Measurements from ENCODE around the gene HMCN1.
"Not testable (repeated sequence)": the region's sequence is repeated elsewhere in the genome, so short reads cannot be mapped to it uniquely, and the experiment has no call there.

HMCN1 gene

GRCh38 chr1:186164773-186165172, 430.6 kb downstream of the HMCN1 start:
- no peak for FAIRE-seq

- FAIRE-seq, result no peak
Observed at GRCh38 chr1:186165303-186165702, 431.1 kb downstream of the HMCN1 start.

GRCh38 chr1:186167096-186167668, 433.0 kb downstream of the HMCN1 start:
- no peak for FAIRE-seq

DNA sequence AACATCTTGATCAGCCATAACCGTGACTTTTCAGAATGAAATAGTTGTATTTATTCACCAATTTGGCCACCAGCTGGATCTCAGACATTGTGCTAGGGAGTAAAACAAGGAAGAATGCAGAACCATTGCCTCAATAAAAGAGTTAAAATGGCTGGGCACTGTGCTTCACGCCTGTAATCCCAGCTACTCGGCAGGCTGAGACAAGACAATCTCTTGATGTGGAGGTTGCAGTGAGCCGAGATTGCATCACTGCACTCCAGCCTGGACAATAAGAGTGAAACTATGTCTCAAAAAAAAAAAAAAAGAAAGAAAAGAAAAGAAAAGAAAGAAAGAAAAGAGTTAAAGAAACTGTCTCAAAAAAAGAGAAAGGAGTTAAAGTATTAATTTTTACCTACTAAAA, 441.4 kb downstream of the HMCN1 start:
- FAIRE-seq, result no peak

GRCh38 chr1:186178426-186179043, 444.3 kb downstream of the HMCN1 start:
- FAIRE-seq, result no peak

DNA sequence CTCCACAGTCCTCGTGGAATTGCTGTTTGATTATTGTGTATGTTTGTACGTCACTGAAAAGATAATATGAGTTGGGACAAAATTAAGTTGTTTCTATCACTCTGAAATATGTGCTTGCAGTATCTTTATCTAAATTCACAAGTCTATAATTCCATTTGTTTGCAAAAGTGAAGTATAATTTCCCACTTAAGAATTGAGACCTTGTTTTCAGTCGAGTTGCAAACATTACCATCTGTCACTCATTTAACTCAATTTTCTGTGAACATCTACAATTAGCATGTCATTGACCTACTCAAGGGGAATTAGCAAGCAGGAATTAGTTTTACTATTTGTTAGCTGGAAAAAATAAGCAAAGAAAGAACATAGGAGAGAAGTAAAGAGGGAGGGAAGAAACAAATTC, 445.0 kb downstream of the HMCN1 start:
- no peak for FAIRE-seq

- FAIRE-seq, result no peak
Observed at GRCh38 chr1:186183219-186183618, 449.0 kb downstream of the HMCN1 start.

DNA sequence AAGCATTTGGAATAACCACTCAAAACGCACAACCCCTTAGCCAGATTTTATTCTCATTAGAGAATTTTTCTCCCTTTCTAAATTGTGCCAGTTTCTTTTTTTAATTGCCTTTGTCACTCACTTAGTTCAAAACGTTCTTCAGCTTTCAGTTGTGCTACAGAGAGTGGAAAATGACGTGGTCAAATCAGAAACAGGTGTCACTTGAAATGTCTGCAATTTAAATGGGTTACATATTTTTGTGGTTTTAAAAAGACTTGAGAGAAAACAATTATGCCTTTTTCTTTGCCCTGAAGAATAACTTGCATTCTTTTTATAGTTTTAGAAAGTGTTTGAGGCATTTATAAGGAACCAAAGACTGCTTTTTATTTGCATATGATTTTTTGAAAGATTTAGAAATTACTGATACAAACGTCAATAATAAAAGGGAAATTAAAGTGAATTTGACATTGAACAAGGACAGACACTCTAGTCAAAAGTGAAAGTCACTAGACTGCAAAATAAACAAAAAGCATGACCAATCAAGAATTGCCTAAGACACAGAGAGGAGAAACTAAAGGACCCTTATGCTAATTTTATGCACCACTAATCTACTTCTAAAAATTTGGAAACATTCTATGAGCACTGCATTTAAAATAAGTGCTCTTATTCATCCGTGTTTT, 449.9 kb downstream of the HMCN1 start:
- no peak for FAIRE-seq

DNA sequence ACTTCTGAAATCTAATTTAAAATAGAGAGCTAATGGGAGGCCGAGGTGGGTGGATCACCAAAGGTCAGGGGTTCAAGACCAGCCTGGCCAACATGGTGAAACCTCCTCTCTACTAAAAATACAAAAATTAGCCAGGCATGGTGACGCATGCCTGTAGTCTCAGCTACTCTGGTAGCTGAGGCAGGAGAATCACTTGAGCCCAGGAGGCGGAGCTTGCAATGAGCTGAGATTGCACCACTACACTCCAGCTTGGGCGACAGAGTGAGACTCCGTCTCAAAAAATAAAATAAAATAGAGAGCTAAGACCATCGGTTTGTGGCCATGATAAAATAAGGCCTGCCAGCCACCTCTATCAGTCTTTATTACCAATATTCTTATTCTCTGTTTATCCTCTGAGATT, 452.1 kb downstream of the HMCN1 start:
- not testable (repeated sequence) for FAIRE-seq

GRCh38 chr1:186187601-186188000, 453.4 kb downstream of the HMCN1 start:
- FAIRE-seq, result no peak

GRCh38 chr1:186188004-186188539, 453.9 kb downstream of the HMCN1 start:
- FAIRE-seq, result no peak

- peak; percentile 7 for FAIRE-seq
Observed at GRCh38 chr1:186188736-186189135, 454.5 kb downstream of the HMCN1 start.

DNA sequence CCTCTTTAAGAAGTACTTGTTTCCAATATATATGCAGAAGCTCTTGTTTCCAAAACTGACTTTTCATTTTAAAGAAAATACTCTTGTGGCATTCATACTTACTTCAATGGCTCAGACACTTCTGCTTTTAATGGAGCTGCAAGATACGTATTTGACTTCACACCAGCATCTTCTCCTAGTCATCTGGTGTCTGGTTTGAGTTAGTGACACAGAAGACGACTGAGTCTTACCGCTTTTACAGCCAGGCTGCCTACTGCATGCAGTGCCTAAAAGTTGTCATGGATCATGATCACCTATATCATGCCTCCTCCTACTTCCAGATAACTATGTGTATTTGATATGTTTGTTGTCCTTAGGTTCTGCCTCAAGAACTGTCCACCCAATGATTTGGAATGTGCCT, 455.0 kb downstream of the HMCN1 start:
- FAIRE-seq, result no peak

DNA sequence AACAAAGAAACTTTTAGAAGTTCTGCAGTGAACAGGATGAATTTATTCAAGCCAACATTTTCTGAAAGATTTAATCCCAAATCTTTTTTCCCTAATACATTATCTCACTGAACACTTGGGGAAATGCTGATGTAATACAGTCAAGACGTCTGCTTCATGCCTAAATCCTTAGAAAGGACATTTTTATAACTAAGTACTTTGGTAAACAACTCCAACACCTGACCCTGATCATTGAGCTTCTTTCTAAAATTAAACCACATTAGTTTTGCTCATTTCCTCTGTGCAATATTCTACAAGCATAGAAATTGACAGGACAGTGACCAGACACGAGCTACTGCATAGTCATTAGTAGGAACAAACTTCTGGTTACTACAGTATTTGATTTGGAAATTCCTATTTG, 457.3 kb downstream of the HMCN1 start:
- FAIRE-seq, result no peak

DNA sequence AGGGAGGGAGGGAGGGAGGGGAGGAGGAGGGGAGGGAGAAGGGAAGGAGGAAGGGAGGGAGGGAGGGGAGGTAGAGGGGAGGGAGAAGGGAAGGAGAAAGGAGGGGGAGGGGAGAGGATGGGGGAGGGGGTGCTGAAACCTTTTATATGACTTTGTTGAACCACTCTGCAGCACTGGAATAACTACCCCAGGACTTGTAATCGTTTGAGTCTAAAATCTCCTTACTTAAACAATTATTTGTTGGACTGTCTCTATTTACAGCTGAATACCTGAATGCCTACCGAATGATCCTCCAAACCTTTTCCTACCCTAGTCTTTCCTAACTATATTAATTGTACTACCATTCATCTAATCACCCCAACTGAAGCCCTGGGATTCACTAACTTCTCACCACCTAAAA, 459.0 kb downstream of the HMCN1 start:
- no peak for FAIRE-seq

- FAIRE-seq, result no peak
Observed at GRCh38 chr1:186194107-186194756, 460.0 kb downstream of the HMCN1 start.

GRCh38 chr1:186195377-186195931, 461.3 kb downstream of the HMCN1 start:
- FAIRE-seq, result no peak

DNA sequence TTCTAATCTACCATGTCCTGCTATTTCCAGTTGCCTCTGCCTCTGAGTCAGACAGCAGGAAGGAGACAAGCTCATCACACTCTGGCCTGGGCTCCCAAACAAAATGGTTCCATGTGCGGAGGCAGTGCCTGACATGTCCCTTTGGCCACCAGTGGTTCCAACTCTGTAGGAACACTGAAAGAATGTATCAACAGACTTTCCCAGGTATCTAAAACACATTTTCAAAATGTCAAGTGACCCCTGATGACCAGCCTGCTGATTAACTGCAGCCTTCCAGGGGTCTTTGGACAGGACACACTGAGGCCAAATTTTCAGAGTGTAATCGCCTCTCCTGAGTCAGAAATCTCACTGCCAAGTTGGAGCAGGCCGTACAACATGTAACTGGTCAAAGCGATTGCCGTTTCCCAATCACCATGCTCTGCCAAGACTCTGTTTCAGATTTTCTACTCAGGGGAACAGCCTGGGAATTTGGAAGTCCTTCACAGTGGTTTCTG, 468.1 kb downstream of the HMCN1 start:
- no peak for FAIRE-seq

DNA sequence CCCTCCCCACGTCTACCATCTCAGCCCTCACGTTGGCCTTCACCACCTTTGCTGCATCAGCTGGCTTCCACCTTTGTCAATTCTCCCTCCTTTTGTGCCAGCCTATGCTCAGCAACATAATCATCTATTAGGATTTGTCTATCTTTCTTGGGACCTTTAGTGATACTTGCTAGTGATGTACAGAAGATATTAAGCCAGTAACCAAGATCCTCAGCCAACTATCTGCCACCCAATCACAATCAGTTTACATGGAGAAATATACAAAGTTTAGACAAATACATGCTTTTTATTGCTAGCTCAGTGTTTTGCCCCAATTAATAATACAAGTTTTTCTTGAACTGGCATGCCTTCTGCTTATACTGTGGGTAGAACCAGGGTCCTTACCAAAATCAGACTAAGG, 468.6 kb downstream of the HMCN1 start:
- no peak for FAIRE-seq

- FAIRE-seq, result no peak
Observed at GRCh38 chr1:186206048-186206570, 471.9 kb downstream of the HMCN1 start.

GRCh38 chr1:186207391-186208085, 473.3 kb downstream of the HMCN1 start:
- no peak for FAIRE-seq

- FAIRE-seq, result no peak
Observed at GRCh38 chr1:186208405-186209129, 474.4 kb downstream of the HMCN1 start.

Data from TTC549 (cell line).